Kidney epithelial cell (primary cell): ENCODE data around the gene UMAD1. TPM values are rescaled to one million over a fixed set of nuclear protein-coding genes. Genes with fewer than 3 reads are reported as not detected.

Experiments
- DNase-seq: peaks from one replicate; pipeline ENCODE4 v3.0.0-alpha.2; 2010; ENCODE audit warnings: low read depth
- H3K27me3 ChIP-seq: 2 replicates; pipeline ENCODE4 v1.6.0; 2011; ENCODE audit warnings: low read length; ENCODE audit not compliant: control insufficient read depth, insufficient read depth
- H3K36me3 ChIP-seq: 2 replicates; pipeline ENCODE4 v1.5.1; 2011; ENCODE audit warnings: low read length; ENCODE audit not compliant: control insufficient read depth, insufficient read depth
- H3K4me3 ChIP-seq: 2 replicates; pipeline ENCODE4 v1.5.1; 2011; ENCODE audit warnings: low read depth, mild to moderate bottlenecking, control low read depth, low read length
- CTCF ChIP-seq: IDR thresholded peaks from 2 replicates; pipeline ENCODE4 v1.5.1; 2011; ENCODE audit warnings: mild to moderate bottlenecking, moderate library complexity, low read length, control low read depth, inconsistent platforms; ENCODE audit not compliant: insufficient read depth, poor library complexity, severe bottlenecking
- total RNA-seq: library from RNA; depleted of rRNA; stranded (reverse); fragments of >200 nt; gene quantifications from 2 replicates; pipeline ENCODE4 v1.2.3, GENCODE V29; 2015

The UMAD1 gene
- total RNA-seq, 1 donor from 2014 or later = 10.7 TPM

- H3K27me3 ChIP-seq = no peaks in the 10 kb centered on the region
- H3K4me3 ChIP-seq = no peak overlapping the region
- no peak for DNase-seq
- TF ChIP-seq CTCF = no peak
- H3K36me3 ChIP-seq = no peaks in the 10 kb centered on the region
These were observed 282.3 kb downstream of the UMAD1 start for GRCh38 chr7:7922684-7923385.

GRCh38 chr7:7923818-7924217 lies 283.3 kb downstream of the UMAD1 start:
- Histone ChIP-seq H3K27me3 (no peaks in the 10 kb centered on the region), H3K36me3 (no peaks in the 10 kb centered on the region), H3K4me3 (no peak overlapping the region)
- DNase-seq = no peak
- no peak for TF ChIP-seq CTCF

- TF ChIP-seq CTCF = no peak
- DNase-seq = no peak
- Histone ChIP-seq H3K4me3 (no peak overlapping the region), H3K36me3 (no peaks in the 10 kb centered on the region), H3K27me3 (no peaks in the 10 kb centered on the region)
These were observed 283.8 kb downstream of the UMAD1 start for GRCh38 chr7:7924303-7924702.

Other genes with a start within 250 kb of the UMAD1 start
- 0.14 and 0.21 TPM in 2 replicates for gene COL28A1, start 104.9 kb upstream of the UMAD1 start, total RNA-seq
- 35.0 and 41.9 TPM in 2 replicates for gene MIOS, start 73.9 kb upstream of the UMAD1 start, total RNA-seq
- gene RPA3, start 77.9 kb downstream of the UMAD1 start, total RNA-seq = 21.2 and 22.2 TPM in 2 replicates